GM12892 (cell line): ENCODE data around the gene ZKSCAN8.

Experiments
- DNase-seq: peaks from one replicate; pipeline ENCODE4 v3.0.0; 2011; ENCODE audit not compliant: insufficient read length
- FAIRE-seq: peaks from 2 replicates; lab custom pipeline; 2011; peaks lifted over from hg19 to GRCh38; lab: Jason Lieb, UNC
- POLR2A ChIP-seq: IDR thresholded peaks from 2 replicates; pipeline ENCODE4 v1.6.1; 2011; ENCODE audit warnings: low read depth, low read length, control low read depth
- POLR2AphosphoS5 ChIP-seq: IDR thresholded peaks from 2 replicates; pipeline ENCODE4 v1.6.1; 2011; ENCODE audit warnings: low read depth, low read length, control low read depth
- TAF1 ChIP-seq: IDR thresholded peaks from 2 replicates; pipeline ENCODE4 v1.6.1; 2011; ENCODE audit warnings: low read depth, mild to moderate bottlenecking, control low read depth, low read length, borderline replicate concordance

The ZKSCAN8 gene

DNA sequence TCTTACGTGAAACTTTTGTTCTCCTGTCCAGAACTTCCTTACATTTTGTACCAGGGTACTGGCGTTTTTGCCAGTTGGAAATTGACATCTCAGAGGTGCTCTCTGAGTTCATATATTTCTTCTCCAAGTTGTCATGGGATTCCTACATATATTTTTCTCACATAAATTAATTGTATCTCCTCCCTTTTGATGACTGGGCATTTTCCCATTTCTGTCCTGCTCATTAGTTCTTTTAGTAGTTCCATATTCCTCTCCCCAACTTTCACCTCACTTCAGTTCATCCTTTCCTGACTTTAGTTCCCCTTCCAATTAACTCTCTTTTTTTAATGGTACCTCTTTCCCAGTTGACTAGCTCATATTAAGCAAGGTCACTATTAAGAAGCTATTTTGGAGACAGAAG, 10.8 kb downstream of the ZKSCAN8 start:
- no peak for DNase-seq
- FAIRE-seq = no peak
- no peak for TF ChIP-seq POLR2AphosphoS5

GRCh38 chr6:28153546-28153945, 11.9 kb downstream of the ZKSCAN8 start:
- no peak for FAIRE-seq
- DNase-seq = no peak
- TF ChIP-seq POLR2A (no peak), TAF1 (no peak), POLR2AphosphoS5 (no peak)

DNA sequence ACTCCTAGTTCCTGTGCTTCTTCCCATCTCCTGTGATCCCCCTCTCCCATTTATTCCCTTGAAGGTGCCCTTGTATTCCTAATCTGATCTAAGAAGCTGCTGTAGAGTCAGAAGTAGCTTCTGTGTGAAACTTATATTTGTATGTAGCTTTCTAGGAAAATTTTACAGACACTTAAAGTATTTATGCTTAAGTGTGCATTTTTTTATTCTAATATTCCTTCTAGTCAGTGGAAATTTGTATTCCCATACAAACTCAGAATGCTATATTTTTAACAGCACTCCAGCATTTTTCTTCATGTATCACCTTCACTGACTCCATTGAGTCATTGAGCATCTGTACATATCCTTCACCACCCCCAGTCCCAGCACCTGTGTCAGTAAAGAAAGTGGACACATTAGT, 12.7 kb downstream of the ZKSCAN8 start:
- DNase-seq (no peak), FAIRE-seq (no peak)
- no peak for TF ChIP-seq POLR2AphosphoS5
- no peak for TF ChIP-seq TAF1
- no peak for TF ChIP-seq POLR2A

- TF ChIP-seq TAF1 (no peak), POLR2A (no peak), POLR2AphosphoS5 (no peak)
- DNase-seq (no peak), FAIRE-seq (no peak)
Observed at GRCh38 chr6:28158318-28158717, 16.6 kb downstream of the ZKSCAN8 start.

GRCh38 chr6:28159029-28159607, 17.4 kb downstream of the ZKSCAN8 start:
- no peak for FAIRE-seq
- DNase-seq = no peak
- no peak for TF ChIP-seq POLR2A
- no peak for TF ChIP-seq POLR2AphosphoS5
- no peak for TF ChIP-seq TAF1

DNA sequence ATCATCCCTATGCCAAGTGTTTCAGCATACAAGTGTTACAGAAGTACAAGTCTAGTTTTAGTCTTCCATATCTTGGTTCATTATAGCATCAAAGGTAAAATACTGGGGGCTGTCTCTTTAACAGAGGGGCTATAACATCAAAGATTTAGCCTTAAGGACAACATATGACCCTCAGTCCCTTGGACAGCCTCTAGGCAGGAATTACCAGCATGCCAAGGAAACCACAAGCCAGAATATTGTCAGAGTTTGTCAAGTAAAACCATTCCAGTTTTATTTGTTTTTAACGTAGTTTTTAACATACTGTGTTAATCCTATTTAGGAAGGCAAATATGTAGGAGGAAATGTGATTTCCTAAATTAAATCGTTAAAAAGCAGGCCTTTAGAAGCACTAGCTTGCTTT, 18.6 kb downstream of the ZKSCAN8 start:
- no peak for TF ChIP-seq POLR2A
- no peak for TF ChIP-seq TAF1
- TF ChIP-seq POLR2AphosphoS5 = no peak
- FAIRE-seq = no peak
- no peak for DNase-seq

- peak; percentile 69 for DNase-seq
- peak; percentile 47; the same call in 1 of the 2 replicates for TF ChIP-seq POLR2A
- TF ChIP-seq POLR2AphosphoS5 = peak; percentile 54; the same call in 1 of the 2 replicates
- no peak for TF ChIP-seq TAF1
- FAIRE-seq = peak; percentile 36
Observed at GRCh38 chr6:28161410-28162079, 19.9 kb downstream of the ZKSCAN8 start.

DNA sequence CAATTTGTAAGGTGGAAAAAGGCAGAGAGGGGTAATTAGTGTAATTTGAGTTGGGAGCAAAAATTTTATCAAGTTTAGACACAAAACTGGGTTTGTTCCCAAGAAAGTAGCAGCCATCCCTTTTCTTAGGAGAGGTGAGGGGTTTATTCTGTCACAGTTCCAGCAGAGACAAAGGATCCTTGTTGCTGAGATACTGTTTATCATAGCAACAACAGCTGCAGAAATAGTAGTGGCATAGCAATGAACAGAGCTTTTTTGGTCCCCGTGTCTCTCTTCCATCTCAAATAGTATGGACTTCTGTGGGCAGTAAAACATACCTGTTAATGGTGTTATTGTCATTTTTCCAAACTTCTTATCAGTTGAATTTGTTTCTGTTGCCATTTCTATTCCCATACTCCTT, 23.9 kb downstream of the ZKSCAN8 start:
- TF ChIP-seq TAF1 (no peak), POLR2AphosphoS5 (no peak), POLR2A (no peak)
- FAIRE-seq = no peak
- no peak for DNase-seq

DNA sequence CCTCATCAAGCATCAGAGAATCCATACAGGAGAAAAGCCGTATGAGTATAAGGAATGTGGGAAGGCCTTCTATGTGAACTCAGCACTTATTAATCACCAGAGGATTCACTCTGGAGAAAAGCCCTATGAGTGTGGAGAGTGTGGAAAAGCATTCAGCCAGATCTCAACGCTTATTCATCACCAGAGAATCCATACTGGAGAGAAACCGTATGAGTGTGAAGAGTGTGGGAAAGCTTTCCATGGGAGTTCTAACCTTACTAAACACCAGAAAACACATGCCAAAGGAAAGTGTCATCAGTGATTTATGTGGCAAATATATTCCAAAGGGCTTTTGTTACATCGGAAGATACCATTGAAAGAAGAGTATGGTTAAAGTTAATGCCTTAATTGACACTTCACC, 25.4 kb downstream of the ZKSCAN8 start:
- FAIRE-seq = no peak
- TF ChIP-seq POLR2A (no peak), POLR2AphosphoS5 (no peak), TAF1 (no peak)
- DNase-seq = no peak

DNA sequence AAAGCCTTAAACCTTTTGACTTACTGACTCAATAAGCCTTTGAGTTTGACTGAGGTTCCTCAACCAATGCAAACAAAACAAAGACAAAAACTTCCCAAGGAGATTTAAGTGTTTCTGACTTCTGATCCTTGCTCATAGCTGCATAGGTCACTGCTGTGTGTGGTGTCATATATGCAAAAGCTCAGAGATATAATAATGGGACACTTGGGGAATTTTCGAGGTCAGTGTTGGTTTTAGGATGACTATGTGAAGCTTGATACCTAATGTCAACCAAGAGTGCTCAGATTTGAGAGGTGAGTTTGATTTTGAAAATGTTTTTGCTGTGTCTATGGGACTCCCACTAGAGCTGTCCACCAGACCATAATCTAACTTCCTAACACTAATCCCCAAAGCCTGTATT, 26.2 kb downstream of the ZKSCAN8 start:
- FAIRE-seq (no peak), DNase-seq (no peak)
- TF ChIP-seq POLR2A (no peak), POLR2AphosphoS5 (no peak), TAF1 (no peak)

DNA sequence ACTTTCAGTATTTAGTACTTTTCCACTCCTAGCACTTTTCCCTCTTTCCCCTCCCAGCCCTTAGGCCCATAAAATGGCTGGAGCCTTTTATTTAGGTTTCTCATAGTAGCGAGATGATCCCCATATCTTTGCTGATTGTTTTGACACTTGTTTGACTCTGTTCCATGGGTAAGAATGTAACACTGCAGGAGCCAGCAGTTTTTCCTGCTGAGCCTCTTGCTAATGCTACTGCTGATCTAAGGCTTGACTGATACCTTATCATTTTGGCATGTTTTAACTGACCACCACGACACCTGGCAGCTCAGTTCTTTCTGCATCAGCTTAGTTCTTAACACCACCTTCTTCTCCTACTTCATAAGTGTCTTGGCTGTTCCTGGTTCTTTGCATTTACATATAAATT, 29.6 kb downstream of the ZKSCAN8 start:
- DNase-seq (no peak), FAIRE-seq (no peak)
- TF ChIP-seq POLR2AphosphoS5 (no peak), POLR2A (no peak), TAF1 (no peak)

- DNase-seq = no peak
- no peak for TF ChIP-seq POLR2A
- no peak for TF ChIP-seq POLR2AphosphoS5
- TF ChIP-seq TAF1 = no peak
- no peak for FAIRE-seq
Observed at GRCh38 chr6:28172006-28172405, 30.3 kb downstream of the ZKSCAN8 start.

DNA sequence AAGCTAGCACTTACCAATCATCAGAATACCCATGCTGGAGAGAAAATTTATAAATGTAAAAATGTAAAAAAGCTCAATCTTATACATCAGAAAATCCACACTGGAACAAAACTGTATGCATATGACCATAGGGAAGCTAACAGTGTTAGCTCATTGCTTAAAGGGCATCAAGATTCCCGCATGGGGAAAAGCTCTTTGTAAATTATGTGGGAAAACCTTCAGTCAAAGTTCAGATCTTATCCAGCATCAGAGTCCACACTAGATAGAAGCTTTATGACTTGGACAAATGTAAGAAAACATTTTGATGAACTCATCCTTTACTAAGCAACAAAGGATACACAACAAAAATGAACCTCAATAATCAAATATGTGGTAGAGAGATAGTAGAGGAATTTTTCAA, 34.7 kb downstream of the ZKSCAN8 start:
- FAIRE-seq (no peak), DNase-seq (no peak)
- TF ChIP-seq TAF1 (no peak), POLR2A (no peak), POLR2AphosphoS5 (no peak)
